K562 (cell line): ENCODE data around the gene MARS1. TPM values are rescaled to one million over a fixed set of nuclear protein-coding genes. Genes with fewer than 3 reads are reported as not detected.

ENCODE experiments used
- ATAC-seq: fragments of 200-7000 bp; cut with Tn5 transposase; 3 replicates; pipeline ENCODE4 v1.9.1; 2020; ENCODE audit warnings: moderate library complexity
- BruUV-seq: library from RNA; stranded (reverse); fragments of 400-500 nt; replicated peaks from 2 replicates; lab custom pipeline; 2021; lab: Mats Ljungman, UMichigan
- CTCF ChIA-PET: fragments of 300-600 bp; formaldehyde crosslinking; extraction: SDS; loops from one replicate; lab custom pipeline; 2021; ENCODE audit warnings: low intra/inter-chr PET ratio; lab: Yijun Ruan, JAX
- POLR2A ChIA-PET: fragments of 300-600, 350-650 bp; sonication (Branson Sonifier 250); formaldehyde crosslinking; extraction: SDS; loops from one replicate; lab custom pipeline; 2021; ENCODE audit warnings: antibody characterized with exemption, inconsistent platforms; lab: Yijun Ruan, JAX
- DNase-seq, 4 experiments: peaks; one replicate each; pipeline versions ENCODE4 v3.0.0 to v3.0.0-alpha.2; 2011 to 2018; ENCODE audit warnings: low spot score in 3 of 4, mixed read lengths in 3 of 4; ENCODE audit errors: extremely low read depth in 1 of 4
- FAIRE-seq: peaks from 2 replicates; lab custom pipeline; 2011; peaks lifted over from hg19 to GRCh38; lab: Jason Lieb, UNC
- H2AFZ ChIP-seq: 2 replicates; pipeline ENCODE4 v1.6.0; 2011; ENCODE audit warnings: low read depth, low read length, control low read depth, inconsistent platforms
- H3K27ac ChIP-seq: fragments of 200-600 bp; 3 replicates; pipeline ENCODE4 v1.8.0; 2011; ENCODE audit warnings: low read depth, mild to moderate bottlenecking, control low read depth, inconsistent platforms, low read length, moderate library complexity, mixed read lengths; ENCODE audit errors: extremely low read depth
- H3K27me3 ChIP-seq, 2 experiments: fragments of 300-600 bp in 1 of 2; 2 replicates in 1 of 2; 3 replicates in 1 of 2; pipeline versions ENCODE4 v1.6.0 to v1.8.0; 2011; ENCODE audit warnings: inconsistent platforms in 2 of 2, low read length in 2 of 2, mild to moderate bottlenecking in 1 of 2, mixed read lengths in 1 of 2, moderate library complexity in 1 of 2; ENCODE audit not compliant: control insufficient read depth in 2 of 2, insufficient read depth in 2 of 2
- H3K36me3 ChIP-seq: fragments of 300-600 bp; 3 replicates; pipeline ENCODE4 v1.8.0; 2011; ENCODE audit warnings: mild to moderate bottlenecking, low read length, inconsistent platforms; ENCODE audit not compliant: control insufficient read depth, insufficient read depth
- H3K4me1 ChIP-seq, 2 experiments: fragments of 200-600 bp in 1 of 2; replicated peaks in 1 of 2; 2 replicates in 1 of 2; 3 replicates in 1 of 2; pipeline versions ENCODE4 v1.5.1 to v1.8.0; 2011; ENCODE audit warnings: inconsistent platforms in 2 of 2, low read length in 2 of 2, mild to moderate bottlenecking in 1 of 2, mixed read lengths in 1 of 2, moderate library complexity in 1 of 2; ENCODE audit not compliant: control insufficient read depth in 2 of 2, insufficient read depth in 2 of 2
- H3K4me2 ChIP-seq: 2 replicates; pipeline ENCODE4 v1.6.1; 2011; ENCODE audit warnings: low read length, control low read depth, inconsistent platforms, mixed read lengths; ENCODE audit not compliant: insufficient read depth
- H3K4me3 ChIP-seq: fragments of 200-600 bp; sonication (generic), shearing (Covaris generic); 2 replicates; pipeline ENCODE4 v1.5.1; 2016; ENCODE audit warnings: control low read depth, inconsistent platforms
- H3K79me2 ChIP-seq: fragments of 200-600 bp; 3 replicates; pipeline ENCODE4 v1.8.0; 2011; ENCODE audit warnings: low read length, inconsistent platforms; ENCODE audit not compliant: control insufficient read depth, insufficient read depth
- H3K9ac ChIP-seq, 2 experiments: 2 replicates each; pipeline versions ENCODE4 v1.6.0 to v1.6.1; 2011; ENCODE audit warnings: low read depth in 2 of 2, low read length in 2 of 2, control low read depth in 1 of 2, inconsistent platforms in 1 of 2, mild to moderate bottlenecking in 1 of 2, mixed read lengths in 1 of 2; ENCODE audit not compliant: insufficient read depth in 1 of 2
- H3K9me1 ChIP-seq: one replicate; pipeline ENCODE4 v1.6.0; 2011; ENCODE audit warnings: inconsistent platforms, mild to moderate bottlenecking, low read length, moderate library complexity; ENCODE audit not compliant: control insufficient read depth, insufficient read depth
- H3K9me3 ChIP-seq: replicated peaks from 2 replicates; pipeline ENCODE4 v1.5.1; 2011; ENCODE audit warnings: low read depth, low read length, inconsistent platforms; ENCODE audit not compliant: control insufficient read depth, insufficient read depth
- H4K20me1 ChIP-seq: replicated peaks from 2 replicates; pipeline ENCODE4 v1.6.1; 2011; ENCODE audit warnings: low read length, inconsistent platforms, mixed read lengths; ENCODE audit not compliant: control insufficient read depth, insufficient read depth
- ARID2 ChIP-seq: fragments of 450-650 bp; IDR thresholded peaks from 2 replicates; pipeline ENCODE4 v1.6.1; 2017; ENCODE audit warnings: antibody characterized with exemption, mild to moderate bottlenecking
- BACH1 ChIP-seq: fragments of 200-800 bp; sonication (Bioruptor generic); IDR thresholded peaks from 2 replicates; pipeline ENCODE4 v1.6.1; 2016; ENCODE audit warnings: missing genetic modification characterization, missing compliant biosample characterization
- BHLHE40 ChIP-seq: IDR thresholded peaks from 2 replicates; pipeline ENCODE4 v1.6.1; 2011; ENCODE audit warnings: low read length, improper control_type of control experiment
- CTCF ChIP-seq, 3 experiments: IDR thresholded peaks in 2 of 3; conservative IDR thresholded peaks in 1 of 3; 2 replicates each; pipeline ENCODE4 v1.5.1; 2011 to 2012; ENCODE audit warnings: low read length in 3 of 3, mild to moderate bottlenecking in 3 of 3, control low read depth in 2 of 3, improper control_type of control experiment in 1 of 3, inconsistent platforms in 1 of 3, low read depth in 1 of 3, mixed read lengths in 1 of 3, moderate library complexity in 1 of 3; ENCODE audit not compliant: insufficient read depth in 2 of 3
- DACH1 ChIP-seq: fragments of 450-650 bp; IDR thresholded peaks from 2 replicates; pipeline ENCODE4 v1.6.1; 2018; ENCODE audit not compliant: partially characterized antibody
- HNRNPLL ChIP-seq: fragments of 200-400 bp; formaldehyde crosslinking; IDR thresholded peaks from 2 replicates; pipeline ENCODE4 v1.6.1; 2017; ENCODE audit warnings: low read length, low read depth, mild to moderate bottlenecking; ENCODE audit not compliant: poor library complexity, severe bottlenecking
- ILF3 ChIP-seq: fragments of 450-650 bp; IDR thresholded peaks from 2 replicates; pipeline ENCODE4 v1.6.1; 2018; ENCODE audit warnings: antibody characterized with exemption, mild to moderate bottlenecking, moderate library complexity, borderline replicate concordance
- MYNN ChIP-seq, 2 experiments: sonication (generic); formaldehyde crosslinking in 1 of 2; IDR thresholded peaks; 2 replicates each; pipeline versions ENCODE4 v1.5.0 to v1.6.1; 2016 to 2020; ENCODE audit warnings: antibody characterized with exemption in 1 of 2, missing genetic modification reagents in 1 of 2
- NFYB ChIP-seq: IDR thresholded peaks from 2 replicates; pipeline ENCODE4 v1.6.1; 2011; ENCODE audit warnings: mild to moderate bottlenecking, moderate library complexity; ENCODE audit not compliant: insufficient read length; ENCODE audit errors: extremely low read depth
- NR2C1 ChIP-seq, 2 experiments: fragments of 450-650 bp; IDR thresholded peaks; 2 replicates each; pipeline ENCODE4 v1.6.1; 2017; ENCODE audit warnings: mild to moderate bottlenecking in 2 of 2, antibody characterized with exemption in 1 of 2, inconsistent platforms in 1 of 2, missing compliant biosample characterization in 1 of 2, missing genetic modification characterization in 1 of 2
- PTRF ChIP-seq: fragments of 450-650 bp; IDR thresholded peaks from 2 replicates; pipeline ENCODE4 v1.6.1; 2016; ENCODE audit warnings: mild to moderate bottlenecking, missing genetic modification characterization, missing compliant biosample characterization
- RNF2 ChIP-seq: sonication (generic); IDR thresholded peaks from 2 replicates; pipeline ENCODE4 v1.6.1; 2016
- SMARCC2 ChIP-seq: fragments of 450-650 bp; IDR thresholded peaks from 2 replicates; pipeline ENCODE4 v1.6.1; 2017; ENCODE audit warnings: antibody characterized with exemption, moderate library complexity, mild to moderate bottlenecking, low read depth
- TARDBP ChIP-seq: fragments of 450-650 bp; IDR thresholded peaks from 2 replicates; pipeline ENCODE4 v1.6.1; 2016
- TEAD1 ChIP-seq, 2 experiments: fragments of 450-650 bp in 1 of 2; sonication (generic) in 1 of 2; formaldehyde crosslinking; IDR thresholded peaks; 2 replicates each; pipeline versions ENCODE4 v1.4.0 to v1.8.0; 2020 to 2022; ENCODE audit warnings: mild to moderate bottlenecking in 2 of 2, missing genetic modification reagents in 1 of 2
- TFAM ChIP-seq: fragments of 250-450 bp; sonication (Bioruptor Pico); conservative IDR thresholded peaks from 2 replicates; pipeline ENCODE4 v1.5.0; 2021; ENCODE audit warnings: mild to moderate bottlenecking, moderate library complexity
- ZFP36 ChIP-seq: fragments of 150-350 bp; IDR thresholded peaks from 2 replicates; pipeline ENCODE4 v1.6.1; 2018; ENCODE audit warnings: low read length, low read depth; ENCODE audit not compliant: partially characterized antibody
- ZHX1 ChIP-seq: fragments of 150-350 bp; conservative IDR thresholded peaks from 2 replicates; pipeline ENCODE4 v1.6.1; 2014; ENCODE audit warnings: low read length
- WGBS: fragments of 100-300 bp; shearing (Covaris generic); methylation state at CpG from one replicate; pipeline ENCODE4 v1.1.6; 2016; ENCODE audit warnings: low coverage, mixed read lengths; ENCODE audit not compliant: insufficient coverage; ENCODE audit errors: missing lambda C conversion rate; 5-methylcytosine and 5-hydroxymethylcytosine counted together
- in situ Hi-C: fragments of 300-500 bp; cut with MboI; formaldehyde crosslinking; loops from 4 replicates; pipeline ENCODE4 v1.15.0; 2018; ENCODE audit warnings: inconsistent platforms, mixed read lengths
- intact Hi-C: fragments of 100-400 bp; cut with micrococcal nuclease; formaldehyde crosslinking; loops from 2 replicates; pipeline ENCODE4 v1.14.2; 2022
- polyA plus RNA-seq, 8 experiments: library from polyadenylated mRNA; depleted of rRNA in 4 of 8; stranded (reverse) in 5 of 8; unstranded in 3 of 8; fragments of >200 nt; fragmentation: Nextera tagmentation in 2 of 8; fragmentation: Illumina TruSeq in 1 of 8; extraction: Ambion mirVana in 2 of 8; extraction: Trizol in 1 of 8; gene quantifications; 2 replicates each; pipeline versions ENCODE4 v1.2.1 to v1.2.3, GENCODE V29; 2011 to 2014; ENCODE audit warnings: inconsistent platforms in 1 of 8, missing spikeins in 1 of 8
- total RNA-seq, 7 experiments: library from RNA; depleted of rRNA in 6 of 7; stranded (reverse); fragments of >200 nt in 6 of 7; fragmentation: Illumina TruSeq in 2 of 7; extraction: Trizol in 2 of 7; gene quantifications; 2 replicates each; pipeline versions ENCODE4 v1.2.1 to v1.2.3, GENCODE V29; 2011 to 2021; ENCODE audit warnings: low replicate concordance in 1 of 7

MARS1 gene
- total and polyA plus RNA-seq, 9 of the 15 experiments (the other 6 are each of a cell fraction or from before 2014, with no cell fraction given), result 117 to 382 (median 220) TPM

- Histone ChIP-seq H3K9me3 (no peaks in the 10 kb centered on the region), H3K27me3 (no peaks in the 10 kb centered on the region), H3K79me2 (peaks cover 61% of the 10 kb centered on the region), H3K4me2 (peak overlapping the region; percentile 97), H4K20me1 (no peaks in the 10 kb centered on the region), H3K9ac (peak overlapping the region; percentile 94 to 98), H3K36me3 (peaks cover 33% of the 10 kb centered on the region), H3K4me3 (peak overlapping the region; percentile 93; the same call in 1 of the 2 replicates), H3K27ac (peak overlapping the region; percentile 84), H2AFZ (peak overlapping the region; percentile 85), H3K9me1 (no peaks in the 10 kb centered on the region), H3K4me1 (peaks cover 44 to 55% of the 10 kb centered on the region in 2 experiments)
- intact Hi-C loops (loop anchor here (1.0 kb wide), 1 partner anchor 25 kb away; the partner anchor contains the start of gene MBD6), in situ Hi-C loops (no loop called here)
- CTCF ChIA-PET, result no interaction called here
- DNase-seq (no peak), FAIRE-seq (no peak), ATAC-seq (no peak)
- WGBS, result 6% methylated on average over 7 of the region's 9 CpGs
- BruUV-seq, result no TSS peak
- POLR2A ChIA-PET, result interaction anchor here (0.9 to 4.4 kb wide), 12 partner anchors 9 to 188 kb away, joined by 3 to 53 read pairs (median 6); partner anchors contain the start of gene DDIT3
- TF ChIP-seq NR2C1 (IDR thresholded peaks at IDR 0.05), result peak; percentile 35; the same call in 1 of the 2 replicates
- peak; percentile 60; the same call in 1 of the 2 replicates for TF ChIP-seq NR2C1 (tag; IDR thresholded peaks at IDR 0.05)
- TF ChIP-seq BACH1 (tag), result no peak
- TF ChIP-seq TARDBP, result no peak
- TF ChIP-seq HNRNPLL, result no peak
- TF ChIP-seq NFYB, result no peak
- no peak for TF ChIP-seq RNF2
- TF ChIP-seq TFAM (CRISPR knock-in tag), result no peak
- no peak for TF ChIP-seq MYNN (IDR thresholded peaks at IDR 0.05)
- no peak for TF ChIP-seq MYNN (CRISPR knock-in tag; IDR thresholded peaks at IDR 0.05)
- TF ChIP-seq ZHX1, result no peak
- TF ChIP-seq DACH1, result no peak
- TF ChIP-seq BHLHE40, result no peak
- no peak for TF ChIP-seq PTRF (tag)
- no peak for TF ChIP-seq TEAD1 (CRISPR knock-in tag; IDR thresholded peaks at IDR 0.05)
- TF ChIP-seq ARID2, result no peak
- no peak for TF ChIP-seq ZFP36
- TF ChIP-seq SMARCC2, result no peak
- no peak for TF ChIP-seq ILF3
- no peak for TF ChIP-seq CTCF (IDR thresholded peaks at IDR 0.05 in 2 of 3, conservative IDR thresholded peaks at IDR 0.05 in 1 of 3; ENCODE audit: insufficient read depth in 2 of 3, low read depth in 1 of 3, low read length in 3 of 3)
These were observed 59.6 kb downstream of the MARS1 start for GRCh38 chr12:57547288-57548012.
